Muscle of arm (tissue), 14 donors: ENCODE results near the gene EIF4G3. TPM values are rescaled to one million over a fixed set of nuclear protein-coding genes. Genes with fewer than 3 reads are reported as not detected.
"Not testable (repeated sequence)": the region's sequence is repeated elsewhere in the genome, so short reads cannot be mapped to it uniquely, and the experiment has no call there.

Experiments used
- DNase-seq: peaks from one replicate; pipeline ENCODE4 v3.0.0-alpha.2; 2013
- long read RNA-seq, 11 donors: transcript quantifications; one replicate each; lab custom pipeline, GENCODE V29; 2026
- polyA plus RNA-seq, 12 donors: library from polyadenylated mRNA; unstranded; fragments of 120-200 nt; gene quantifications; one replicate each; pipeline ENCODE4 v1.2.1, GENCODE V29; 2013; ENCODE audit not compliant: insufficient read length in 12 of 12

The EIF4G3 gene, protein sequence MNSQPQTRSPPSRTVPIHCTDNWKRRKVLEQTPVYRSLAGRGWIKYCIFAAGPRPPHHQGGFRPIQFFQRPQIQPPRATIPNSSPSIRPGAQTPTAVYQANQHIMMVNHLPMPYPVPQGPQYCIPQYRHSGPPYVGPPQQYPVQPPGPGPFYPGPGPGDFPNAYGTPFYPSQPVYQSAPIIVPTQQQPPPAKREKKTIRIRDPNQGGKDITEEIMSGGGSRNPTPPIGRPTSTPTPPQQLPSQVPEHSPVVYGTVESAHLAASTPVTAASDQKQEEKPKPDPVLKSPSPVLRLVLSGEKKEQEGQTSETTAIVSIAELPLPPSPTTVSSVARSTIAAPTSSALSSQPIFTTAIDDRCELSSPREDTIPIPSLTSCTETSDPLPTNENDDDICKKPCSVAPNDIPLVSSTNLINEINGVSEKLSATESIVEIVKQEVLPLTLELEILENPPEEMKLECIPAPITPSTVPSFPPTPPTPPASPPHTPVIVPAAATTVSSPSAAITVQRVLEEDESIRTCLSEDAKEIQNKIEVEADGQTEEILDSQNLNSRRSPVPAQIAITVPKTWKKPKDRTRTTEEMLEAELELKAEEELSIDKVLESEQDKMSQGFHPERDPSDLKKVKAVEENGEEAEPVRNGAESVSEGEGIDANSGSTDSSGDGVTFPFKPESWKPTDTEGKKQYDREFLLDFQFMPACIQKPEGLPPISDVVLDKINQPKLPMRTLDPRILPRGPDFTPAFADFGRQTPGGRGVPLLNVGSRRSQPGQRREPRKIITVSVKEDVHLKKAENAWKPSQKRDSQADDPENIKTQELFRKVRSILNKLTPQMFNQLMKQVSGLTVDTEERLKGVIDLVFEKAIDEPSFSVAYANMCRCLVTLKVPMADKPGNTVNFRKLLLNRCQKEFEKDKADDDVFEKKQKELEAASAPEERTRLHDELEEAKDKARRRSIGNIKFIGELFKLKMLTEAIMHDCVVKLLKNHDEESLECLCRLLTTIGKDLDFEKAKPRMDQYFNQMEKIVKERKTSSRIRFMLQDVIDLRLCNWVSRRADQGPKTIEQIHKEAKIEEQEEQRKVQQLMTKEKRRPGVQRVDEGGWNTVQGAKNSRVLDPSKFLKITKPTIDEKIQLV (N-terminal part only)
- polyA plus RNA-seq: 10 to 100 TPM in 11 of 12 donors, not detected in 1; 31.5 to 63.8 (median 37.7) TPM
- long read RNA-seq, donor 1, partial matches to known transcripts: 16 of 16 reads
- long read RNA-seq, donor 1, other reads (novel, unspliced or antisense): 0 of 16 reads
- long read RNA-seq, donor 2: 0 reads
- long read RNA-seq, donor 3: 0 reads
- long read RNA-seq, donor 4: 0 reads
- long read RNA-seq, donor 5, partial matches to known transcripts: 11 of 12 reads
- long read RNA-seq, donor 5, other reads (novel, unspliced or antisense): 0 of 12 reads
- long read RNA-seq, donor 6: 0 reads
- long read RNA-seq, donor 7: 0 reads
- long read RNA-seq, donor 8, partial matches to known transcripts: 10 of 10 reads
- long read RNA-seq, donor 8, other reads (novel, unspliced or antisense): 0 of 10 reads
- long read RNA-seq, donor 9, partial matches to known transcripts: 0 of 1 reads
- long read RNA-seq, donor 9, other reads (novel, unspliced or antisense): 0 of 1 reads
- long read RNA-seq, donor 10, partial matches to known transcripts: 14 of 14 reads
- long read RNA-seq, donor 10, other reads (novel, unspliced or antisense): 0 of 14 reads
- long read RNA-seq, donor 11, partial matches to known transcripts: 5 of 6 reads
- long read RNA-seq, donor 11, other reads (novel, unspliced or antisense): 0 of 6 reads

DNA sequence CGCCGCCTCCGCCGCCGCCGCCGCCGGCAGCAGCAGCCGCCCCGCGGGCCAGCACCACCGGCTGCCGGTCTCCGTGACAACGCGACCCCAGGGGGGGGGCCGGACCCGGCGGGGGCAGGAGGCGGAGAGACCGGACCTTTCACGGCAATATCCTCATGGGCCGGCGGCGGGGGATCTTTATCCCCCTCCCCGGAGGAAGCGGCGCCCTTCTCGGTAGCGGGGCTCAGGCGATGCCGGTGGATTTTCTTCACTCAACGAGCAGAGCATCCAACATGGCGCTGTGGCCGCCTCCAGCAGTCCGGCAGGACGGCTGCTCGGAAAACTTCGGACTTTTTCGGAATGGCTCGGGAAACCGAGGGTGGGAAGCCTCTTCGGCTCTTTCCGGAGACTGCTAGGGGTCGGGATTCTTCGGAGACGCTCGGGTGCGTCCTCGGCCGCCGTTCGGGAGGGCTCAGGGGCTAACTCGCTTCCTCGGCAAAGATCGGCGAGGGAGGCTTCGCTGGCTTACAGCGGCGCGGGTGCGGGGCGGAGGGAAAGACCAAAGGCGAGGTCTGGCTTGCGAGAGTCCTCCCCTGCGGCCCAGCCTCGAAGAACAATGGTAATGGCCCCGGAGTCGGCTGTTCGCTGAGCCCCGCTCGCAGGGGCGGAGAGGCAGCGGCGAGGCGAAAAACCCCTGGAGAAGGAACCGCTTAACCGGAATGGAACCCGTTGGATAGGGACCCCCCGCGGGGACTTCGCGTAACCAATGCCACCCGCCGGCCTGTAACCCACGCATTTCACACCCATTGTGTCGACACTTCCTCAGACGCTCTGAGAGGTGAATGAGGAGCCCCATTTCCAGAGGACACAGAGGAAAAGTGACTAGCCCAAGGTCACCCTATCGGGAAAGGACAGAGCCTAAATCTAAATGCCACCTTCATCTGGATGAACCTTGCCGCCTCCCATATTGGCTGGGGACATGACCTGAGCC lies at the start of gene EIF4G3:
Gene EIF4G3 (minus strand): TSS at position 312 of the 970 bp plus-strand sequence. CDS start 174,155 bp downstream, outside the sequence.
- peak; percentile 100 for DNase-seq

DNA sequence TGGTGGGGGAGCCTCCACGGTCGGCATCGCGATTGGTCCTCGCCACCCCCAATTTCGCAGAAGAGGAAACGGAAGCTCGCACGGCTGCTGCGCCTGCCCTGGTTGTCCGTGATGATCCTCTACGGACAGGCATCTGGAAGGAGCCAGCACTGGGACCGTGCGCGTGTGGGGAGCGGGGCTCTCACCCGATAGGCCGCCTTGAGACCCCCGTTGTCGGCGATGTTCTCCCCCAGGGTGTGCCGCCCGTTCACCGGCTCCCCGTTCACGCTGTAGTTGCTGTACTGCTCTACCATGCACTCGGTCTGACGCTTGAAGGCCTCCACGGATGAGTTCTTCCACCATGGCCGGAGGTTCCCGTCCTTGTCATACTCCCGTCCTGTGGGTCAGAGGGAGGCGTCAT lies 48.4 kb upstream of the EIF4G3 start:
- no peak for DNase-seq

DNA sequence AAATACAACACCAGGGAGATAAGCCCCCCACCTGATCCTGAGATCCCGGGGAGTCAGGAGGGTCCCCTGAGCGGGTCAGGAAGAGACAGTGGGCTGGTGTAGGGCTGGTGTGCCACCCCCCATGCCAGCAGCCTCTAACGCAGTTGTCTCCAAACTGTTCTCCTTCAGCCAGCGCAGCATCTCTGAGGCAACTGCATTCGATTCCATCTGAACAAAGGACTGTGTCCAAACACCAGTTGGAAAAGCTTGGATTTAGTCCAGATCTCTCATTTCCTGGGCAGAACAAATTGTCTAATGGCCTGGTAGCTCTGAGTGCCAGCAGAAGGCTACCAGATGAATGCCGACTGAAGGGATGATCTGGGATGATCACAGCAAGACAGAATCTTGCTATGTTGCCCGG lies 44.1 kb upstream of the EIF4G3 start:
- DNase-seq: no peak

- no peak for DNase-seq
Observed at GRCh38 chr1:21219674-21220073, 43.0 kb upstream of the EIF4G3 start.

- no peak for DNase-seq
Observed at GRCh38 chr1:21217812-21218596, 41.3 kb upstream of the EIF4G3 start.

- no peak for DNase-seq
Observed at GRCh38 chr1:21216835-21217811, 40.4 kb upstream of the EIF4G3 start.

DNA sequence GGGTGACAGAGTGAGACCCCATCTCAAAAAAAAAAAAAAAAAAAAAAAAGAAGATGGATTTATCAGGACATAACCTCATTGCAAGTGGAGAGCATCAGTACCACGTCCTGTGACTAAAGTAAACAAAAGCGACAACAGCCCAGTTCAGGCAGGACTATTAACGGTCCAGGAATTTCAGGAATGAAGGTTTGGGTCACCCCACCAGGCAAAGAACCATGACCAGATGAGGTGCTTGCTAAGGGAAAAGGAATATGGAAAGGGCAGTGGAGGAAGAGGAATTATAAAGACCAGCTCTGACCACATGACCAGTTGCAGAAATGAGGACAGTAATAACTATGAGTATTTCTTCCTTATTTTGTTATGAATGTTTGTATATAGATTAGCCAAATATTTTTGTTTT lies 35.4 kb upstream of the EIF4G3 start:
- no peak for DNase-seq

GRCh38 chr1:21208137-21208700 lies 31.5 kb upstream of the EIF4G3 start:
- not testable (repeated sequence) for DNase-seq

DNA sequence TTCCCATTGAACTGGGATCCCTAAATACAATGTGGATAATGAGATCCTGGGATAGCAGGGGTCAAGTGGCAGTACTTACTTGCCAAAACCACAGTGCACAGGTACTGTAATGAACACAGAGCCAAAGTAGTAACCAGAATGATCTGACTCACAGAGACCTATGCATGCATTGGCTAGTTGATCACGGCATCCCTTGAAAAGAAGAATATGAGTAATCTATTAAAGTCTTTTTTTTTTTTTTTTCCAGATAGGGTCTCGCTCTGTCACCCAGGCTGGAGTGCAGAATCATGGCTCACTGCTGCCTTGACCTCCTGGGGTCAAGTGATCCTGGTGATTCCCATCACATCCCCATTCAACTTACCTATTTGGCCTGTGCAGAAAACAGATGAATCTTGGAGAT lies 29.4 kb upstream of the EIF4G3 start:
- DNase-seq: no peak

GRCh38 chr1:21205416-21205815 lies 28.7 kb upstream of the EIF4G3 start:
- DNase-seq: no peak

DNA sequence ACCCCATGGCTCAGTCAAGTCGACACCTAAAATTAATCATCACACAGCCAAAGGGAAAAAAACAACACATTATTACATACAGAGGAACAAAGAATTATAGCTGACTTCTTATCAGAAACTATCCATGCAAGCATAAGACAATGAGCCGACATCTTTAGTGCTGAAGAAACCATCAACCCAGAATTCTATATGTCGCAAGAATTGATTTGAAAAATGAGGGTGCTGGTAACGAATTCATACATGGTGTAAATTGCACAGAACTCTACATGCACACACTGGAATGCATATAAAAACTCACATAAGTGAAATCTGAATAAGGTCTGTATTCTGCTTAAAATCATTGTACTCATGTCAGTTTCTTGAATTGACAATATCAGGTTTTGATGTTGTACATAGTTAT lies 25.0 kb upstream of the EIF4G3 start:
- no peak for DNase-seq

DNA sequence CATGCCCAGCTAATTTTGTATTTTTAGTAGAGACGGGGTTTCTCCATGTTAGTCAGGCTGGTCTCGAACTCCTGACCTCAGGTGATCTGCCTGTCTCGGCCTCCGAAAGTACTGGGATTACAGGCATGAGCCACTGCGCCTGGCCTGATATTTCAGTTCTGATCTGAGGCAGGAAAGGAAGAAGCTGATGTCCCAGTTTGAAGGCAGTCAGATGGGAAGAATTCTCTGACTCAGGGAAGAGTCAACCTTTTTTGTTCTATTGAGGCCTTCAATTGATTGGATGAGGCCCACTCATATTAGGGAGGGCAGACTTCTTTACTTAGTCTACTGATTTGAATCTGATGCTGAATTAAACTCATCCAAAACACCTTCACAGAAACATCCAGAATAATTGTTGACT lies 24.5 kb upstream of the EIF4G3 start:
- not testable (repeated sequence) for DNase-seq

DNA sequence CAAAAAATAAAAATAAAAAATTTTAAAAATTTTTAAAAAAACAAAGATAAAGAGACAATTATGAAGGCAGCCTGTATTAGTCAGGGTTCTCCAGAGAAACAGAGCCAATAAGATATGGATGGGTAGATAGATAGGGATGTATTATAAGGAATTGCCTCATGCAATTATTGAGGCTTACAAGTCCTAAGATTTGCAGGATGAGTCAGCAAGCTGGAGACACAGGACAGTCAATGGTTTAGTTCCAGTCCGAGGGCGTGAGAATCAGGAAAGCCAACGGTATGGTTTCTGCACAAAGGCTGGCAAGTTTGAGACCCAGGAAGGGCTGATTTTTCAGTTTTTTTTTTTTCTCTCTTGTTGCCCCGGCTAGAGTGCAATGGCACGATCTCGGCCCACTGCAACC lies 24.1 kb upstream of the EIF4G3 start:
- no peak for DNase-seq

DNA sequence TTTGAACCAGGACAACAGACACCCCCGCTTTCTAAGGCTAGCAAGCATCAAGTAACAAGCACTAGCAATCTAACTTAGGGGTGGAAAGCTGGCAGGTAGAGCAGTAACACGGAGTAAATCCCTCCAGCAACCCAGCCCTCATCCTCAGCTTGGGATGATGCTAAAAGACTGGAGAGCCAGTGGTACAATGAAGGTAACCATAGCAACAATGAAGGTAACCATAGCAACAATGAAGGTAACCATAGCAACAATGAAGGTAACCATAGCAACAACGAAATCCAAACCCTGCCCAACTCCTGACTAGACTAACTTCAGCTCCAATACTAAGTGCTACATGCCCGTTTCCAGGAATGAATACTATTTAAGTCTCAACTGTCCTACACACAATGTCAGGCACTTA lies 22.2 kb upstream of the EIF4G3 start:
- DNase-seq: no peak

DNA sequence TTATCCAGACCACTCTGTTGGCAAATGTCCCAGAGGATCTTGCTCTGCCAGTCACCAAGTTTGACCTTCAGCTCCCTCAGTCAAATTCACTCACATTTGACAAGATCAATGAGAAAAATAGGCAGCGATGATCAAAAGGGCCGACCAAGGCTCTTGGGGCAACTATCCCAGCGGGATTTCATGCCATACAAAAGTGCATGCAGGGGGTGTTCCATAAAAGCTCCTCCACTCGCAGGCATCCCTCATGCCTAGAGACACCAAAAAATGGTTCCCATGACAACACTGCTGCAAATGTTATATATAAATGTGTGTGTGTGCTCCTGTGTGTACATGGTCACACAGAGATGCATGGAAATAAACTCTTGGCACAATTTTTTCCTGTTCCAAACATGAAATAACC lies 16.2 kb upstream of the EIF4G3 start:
- no peak for DNase-seq

GRCh38 chr1:21192284-21192683 lies 15.6 kb upstream of the EIF4G3 start:
- DNase-seq: no peak

- not testable (repeated sequence) for DNase-seq
Observed at GRCh38 chr1:21190771-21191170, 14.1 kb upstream of the EIF4G3 start.
